Measurements from ENCODE around the gene PHAF1.

DNA sequence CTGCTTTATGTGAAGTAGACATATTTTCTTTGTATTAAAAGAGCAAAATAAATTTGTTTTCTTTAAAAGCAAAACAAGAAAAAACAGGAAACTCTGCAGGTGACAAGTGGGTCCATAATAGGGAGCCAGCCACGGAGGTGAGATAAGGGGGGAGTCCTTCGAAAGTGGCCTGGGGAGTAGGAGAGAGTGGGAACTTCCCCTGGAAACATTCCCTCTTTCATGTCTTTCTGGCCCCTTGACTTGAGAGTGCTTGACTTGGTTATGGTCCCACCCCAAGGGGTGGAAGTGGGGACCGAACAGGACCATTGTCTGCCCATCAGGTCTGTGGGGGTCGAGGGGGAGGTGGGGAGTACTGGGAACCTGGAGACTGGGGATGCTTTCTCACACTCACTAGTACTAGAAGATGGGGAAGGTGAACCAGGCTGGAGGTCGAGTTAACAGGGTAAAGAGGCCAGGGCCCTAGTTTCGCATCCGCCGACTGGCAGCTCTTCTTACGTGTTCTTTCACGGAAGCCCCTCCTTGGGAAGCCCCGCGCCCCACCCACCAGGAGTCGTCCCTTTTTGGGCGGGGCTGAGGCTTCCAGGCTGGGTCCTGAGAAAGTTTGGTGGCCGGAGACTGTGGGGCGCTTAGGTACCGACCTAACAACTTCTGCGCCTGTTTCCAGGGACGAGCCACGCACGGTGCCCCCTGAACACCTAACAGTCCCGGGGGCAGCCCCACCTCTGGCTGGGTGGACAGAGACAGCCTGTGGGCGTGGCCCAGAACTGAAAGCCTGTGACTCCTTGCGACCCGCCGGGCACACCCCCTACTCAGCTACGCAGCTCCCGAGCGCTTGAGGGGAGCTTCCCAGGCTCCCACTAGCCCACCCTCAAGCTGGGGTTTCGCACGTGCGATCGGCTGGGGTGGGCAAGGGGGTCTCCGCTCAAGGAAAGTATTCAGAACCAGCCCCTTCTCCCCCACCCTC lies 49.2 kb downstream of the PHAF1 start:
- no peak for TF ChIP-seq CTCF (IDR thresholded peaks at IDR 0.05)
- peak in 1 of 2 donors; percentile 32 for TF ChIP-seq POLR2A (IDR thresholded peaks at IDR 0.05)

All from Peyer's patch (tissue), 4 donors.